ENCODE measurements around the gene SH3BP5. TPM values are rescaled to one million over a fixed set of nuclear protein-coding genes. Genes with fewer than 3 reads are reported as not detected.

The SH3BP5 gene
- total and polyA plus RNA-seq, 2 donors (not counting 1 experiment from before 2014, with no cell fraction given) = 6.7 to 12.9 TPM

DNA sequence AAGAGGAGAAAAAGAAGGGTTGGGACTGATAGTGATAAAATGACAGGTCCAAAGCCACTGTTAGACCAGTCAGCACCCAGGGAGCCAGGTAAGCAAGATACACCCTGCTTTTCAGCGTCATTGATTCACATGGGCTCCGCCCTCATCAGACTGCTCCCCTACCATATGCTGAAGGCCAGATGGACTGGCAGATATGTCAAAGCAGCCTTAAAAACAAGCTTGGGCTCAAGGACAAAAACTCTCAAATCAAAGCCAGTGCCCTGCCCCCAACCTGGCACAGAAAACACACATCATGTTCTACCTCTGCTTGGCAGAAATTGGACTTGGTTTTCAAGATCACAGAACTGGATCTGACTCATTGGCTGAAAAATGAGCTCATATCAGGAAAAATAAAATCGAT is 33.4 kb downstream of the SH3BP5 start:
- Histone ChIP-seq H3K9me3 (ENCODE audit: control insufficient read depth, insufficient read depth, low read depth, low read length) (no peaks in the 10 kb centered on the region), H3K9ac (ENCODE audit: insufficient read depth, low read length) (no peak overlapping the region), H3K4me2 (ENCODE audit: extremely low read depth, insufficient read depth, low read length) (no peak overlapping the region), H3K36me3 (ENCODE audit: control insufficient read depth, insufficient read depth, low read length) (no peaks in the 10 kb centered on the region), H3K27me3 (ENCODE audit: control insufficient read depth, insufficient read depth, low read length) (no peaks in the 10 kb centered on the region), H4K20me1 (ENCODE audit: control insufficient read depth, extremely low read depth, insufficient read depth, low read length) (no peaks in the 10 kb centered on the region), H2AFZ (ENCODE audit: low read length) (no peak overlapping the region), H3K4me3 (replicated peaks in 1 of 4; ENCODE audit: control extremely low read depth in 1 of 4, insufficient read depth in 1 of 4, low read depth in 3 of 4, low read length in 4 of 4) (no peak overlapping the region), H3K27ac (ENCODE audit: insufficient read depth, low read length) (no peak overlapping the region), H3K79me2 (ENCODE audit: control insufficient read depth, insufficient read depth, low read length) (no peaks in the 10 kb centered on the region), H3K4me1 (ENCODE audit: control insufficient read depth, extremely low read depth, insufficient read depth, low read length) (no peaks in the 10 kb centered on the region)
- no peak for TF ChIP-seq EZH2 (IDR thresholded peaks at IDR 0.05; ENCODE audit: low read length, missing control alignments)
- TF ChIP-seq, protein P1, sequence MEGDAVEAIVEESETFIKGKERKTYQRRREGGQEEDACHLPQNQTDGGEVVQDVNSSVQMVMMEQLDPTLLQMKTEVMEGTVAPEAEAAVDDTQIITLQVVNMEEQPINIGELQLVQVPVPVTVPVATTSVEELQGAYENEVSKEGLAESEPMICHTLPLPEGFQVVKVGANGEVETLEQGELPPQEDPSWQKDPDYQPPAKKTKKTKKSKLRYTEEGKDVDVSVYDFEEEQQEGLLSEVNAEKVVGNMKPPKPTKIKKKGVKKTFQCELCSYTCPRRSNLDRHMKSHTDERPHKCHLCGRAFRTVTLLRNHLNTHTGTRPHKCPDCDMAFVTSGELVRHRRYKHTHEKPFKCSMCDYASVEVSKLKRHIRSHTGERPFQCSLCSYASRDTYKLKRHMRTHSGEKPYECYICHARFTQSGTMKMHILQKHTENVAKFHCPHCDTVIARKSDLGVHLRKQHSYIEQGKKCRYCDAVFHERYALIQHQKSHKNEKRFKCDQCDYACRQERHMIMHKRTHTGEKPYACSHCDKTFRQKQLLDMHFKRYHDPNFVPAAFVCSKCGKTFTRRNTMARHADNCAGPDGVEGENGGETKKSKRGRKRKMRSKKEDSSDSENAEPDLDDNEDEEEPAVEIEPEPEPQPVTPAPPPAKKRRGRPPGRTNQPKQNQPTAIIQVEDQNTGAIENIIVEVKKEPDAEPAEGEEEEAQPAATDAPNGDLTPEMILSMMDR (conservative IDR thresholded peaks at IDR 0.05 in 1 of 2, IDR thresholded peaks at IDR 0.05 in 1 of 2; ENCODE audit: low read depth in 1 of 2, low read length in 2 of 2) = no peak
- DNase-seq (ENCODE audit: low read depth in 2 of 2) = peak in 1 of 2 donors; percentile 29

- H3K27me3 ChIP-seq (ENCODE audit: control insufficient read depth, insufficient read depth, low read length) = no peaks in the 10 kb centered on the region
- H4K20me1 ChIP-seq (ENCODE audit: control insufficient read depth, extremely low read depth, insufficient read depth, low read length) = no peaks in the 10 kb centered on the region
- no peaks in the 10 kb centered on the region for H3K4me1 ChIP-seq (ENCODE audit: control insufficient read depth, extremely low read depth, insufficient read depth, low read length)
- H3K4me2 ChIP-seq (ENCODE audit: extremely low read depth, insufficient read depth, low read length) = no peak overlapping the region
- TF ChIP-seq, protein P1 (conservative IDR thresholded peaks at IDR 0.05 in 1 of 2, IDR thresholded peaks at IDR 0.05 in 1 of 2; ENCODE audit: low read depth in 1 of 2, low read length in 2 of 2) = no peak
- no peak for TF ChIP-seq EZH2 (IDR thresholded peaks at IDR 0.05; ENCODE audit: low read length, missing control alignments)
- no peaks in the 10 kb centered on the region for H3K36me3 ChIP-seq (ENCODE audit: control insufficient read depth, insufficient read depth, low read length)
- no peak overlapping the region for H2AFZ ChIP-seq (ENCODE audit: low read length)
- no peak overlapping the region for H3K9ac ChIP-seq (ENCODE audit: insufficient read depth, low read length)
- no peaks in the 10 kb centered on the region for H3K79me2 ChIP-seq (ENCODE audit: control insufficient read depth, insufficient read depth, low read length)
- H3K9me3 ChIP-seq (ENCODE audit: control insufficient read depth, insufficient read depth, low read depth, low read length) = no peaks in the 10 kb centered on the region
- H3K4me3 ChIP-seq (replicated peaks in 1 of 4; ENCODE audit: control extremely low read depth in 1 of 4, insufficient read depth in 1 of 4, low read depth in 3 of 4, low read length in 4 of 4) = no peak overlapping the region
- H3K27ac ChIP-seq (ENCODE audit: insufficient read depth, low read length) = no peak overlapping the region
- DNase-seq (ENCODE audit: low read depth in 2 of 2) = no peak
These were observed 33.9 kb downstream of the SH3BP5 start for GRCh38 chr3:15298504-15298903.

- no peaks in the 10 kb centered on the region for H3K4me1 ChIP-seq (ENCODE audit: control insufficient read depth, extremely low read depth, insufficient read depth, low read length)
- no peak overlapping the region for H3K4me2 ChIP-seq (ENCODE audit: extremely low read depth, insufficient read depth, low read length)
- H3K27ac ChIP-seq (ENCODE audit: insufficient read depth, low read length) = no peak overlapping the region
- no peak for DNase-seq (ENCODE audit: low read depth in 2 of 2)
- no peak overlapping the region for H3K9ac ChIP-seq (ENCODE audit: insufficient read depth, low read length)
- no peak overlapping the region for H3K4me3 ChIP-seq (replicated peaks in 1 of 4; ENCODE audit: control extremely low read depth in 1 of 4, insufficient read depth in 1 of 4, low read depth in 3 of 4, low read length in 4 of 4)
- no peaks in the 10 kb centered on the region for H3K9me3 ChIP-seq (ENCODE audit: control insufficient read depth, insufficient read depth, low read depth, low read length)
- H3K27me3 ChIP-seq (ENCODE audit: control insufficient read depth, insufficient read depth, low read length) = no peaks in the 10 kb centered on the region
- TF ChIP-seq, protein P1 (conservative IDR thresholded peaks at IDR 0.05 in 1 of 2, IDR thresholded peaks at IDR 0.05 in 1 of 2; ENCODE audit: low read depth in 1 of 2, low read length in 2 of 2) = no peak
- TF ChIP-seq EZH2 (IDR thresholded peaks at IDR 0.05; ENCODE audit: low read length, missing control alignments) = no peak
- no peaks in the 10 kb centered on the region for H3K79me2 ChIP-seq (ENCODE audit: control insufficient read depth, insufficient read depth, low read length)
- H2AFZ ChIP-seq (ENCODE audit: low read length) = no peak overlapping the region
- H4K20me1 ChIP-seq (ENCODE audit: control insufficient read depth, extremely low read depth, insufficient read depth, low read length) = no peaks in the 10 kb centered on the region
- H3K36me3 ChIP-seq (ENCODE audit: control insufficient read depth, insufficient read depth, low read length) = no peaks in the 10 kb centered on the region
These were observed 34.6 kb downstream of the SH3BP5 start for GRCh38 chr3:15297608-15298350.

Data from fibroblast of lung (primary cell).